Kidney glomerular epithelial cell (primary cell): ENCODE measurements around the gene RAB31.
"Not testable (repeated sequence)": the region's sequence is repeated elsewhere in the genome, so short reads cannot be mapped to it uniquely, and the experiment has no call there.

ENCODE experiments used
- DNase-seq: peaks from one replicate; lab custom pipeline; 2025; lab: John Stamatoyannopoulos, UW

The RAB31 gene

DNA sequence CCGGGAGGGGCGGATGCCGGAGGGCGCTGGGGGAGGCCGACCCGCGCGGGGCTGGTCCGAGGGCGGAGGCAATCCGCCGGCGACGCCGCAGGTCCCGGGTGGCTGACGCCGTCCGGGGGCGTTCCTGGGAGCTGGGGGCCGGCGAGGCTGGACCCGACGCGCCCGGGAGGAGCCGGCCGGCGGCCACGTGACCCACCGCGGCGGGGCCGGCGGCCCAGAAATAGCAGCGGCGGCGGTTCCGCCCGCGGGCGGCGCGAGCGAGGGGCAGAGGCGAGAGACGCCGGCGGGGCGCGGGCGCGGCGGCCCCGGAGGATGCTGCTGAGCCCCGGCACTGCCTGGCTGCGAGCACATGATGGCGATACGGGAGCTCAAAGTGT is at the start of gene RAB31:
Gene RAB31 (plus strand): TSS at position 245 of the 377 bp plus-strand sequence. CDS start 105 bp downstream, at position 350.
- DNase-seq, result peak; percentile 40

GRCh38 chr18:9659499-9660375 is 48.4 kb upstream of the RAB31 start:
- no peak for DNase-seq

DNA sequence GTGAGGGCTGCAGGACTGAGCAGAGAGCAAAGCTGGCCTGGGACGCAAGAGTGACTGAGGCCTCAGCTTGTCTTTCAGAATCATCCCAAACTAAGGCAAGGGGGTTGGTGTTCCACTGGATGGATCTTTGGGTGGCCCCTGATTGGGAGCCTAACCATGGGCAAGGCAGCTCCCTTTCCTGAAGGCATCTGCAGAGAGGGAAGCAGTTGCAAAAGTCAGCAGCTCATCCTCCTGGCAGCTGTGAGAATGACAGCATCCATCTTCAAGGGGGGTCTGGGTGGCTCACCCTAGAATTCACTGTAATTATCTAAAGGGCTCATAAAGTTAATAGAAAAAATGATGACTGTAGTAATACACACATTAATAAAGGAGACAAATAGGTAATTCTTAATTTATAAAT is 46.5 kb upstream of the RAB31 start:
- DNase-seq, result no peak

GRCh38 chr18:9663377-9663776 is 44.7 kb upstream of the RAB31 start:
- DNase-seq, result no peak

DNA sequence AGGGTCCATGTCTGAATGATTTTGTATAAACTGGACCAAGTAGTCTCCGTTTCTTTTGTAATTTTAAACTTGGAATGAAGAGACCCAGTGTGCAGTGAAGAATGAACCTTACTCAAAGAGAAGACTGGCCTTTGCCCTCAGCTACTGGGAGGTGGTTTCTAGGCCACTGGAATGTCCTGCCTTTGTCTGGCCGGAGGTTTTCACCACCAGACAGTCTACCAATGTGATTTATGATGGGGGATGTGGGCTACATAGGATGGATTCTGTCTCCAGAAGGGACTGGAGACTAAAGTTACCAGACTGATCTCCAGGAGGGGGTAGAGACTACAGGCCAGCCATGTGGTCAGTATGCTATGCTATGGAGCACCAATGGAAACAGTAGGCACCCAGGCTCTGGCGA is 42.8 kb upstream of the RAB31 start:
- peak; percentile 30 for DNase-seq

DNA sequence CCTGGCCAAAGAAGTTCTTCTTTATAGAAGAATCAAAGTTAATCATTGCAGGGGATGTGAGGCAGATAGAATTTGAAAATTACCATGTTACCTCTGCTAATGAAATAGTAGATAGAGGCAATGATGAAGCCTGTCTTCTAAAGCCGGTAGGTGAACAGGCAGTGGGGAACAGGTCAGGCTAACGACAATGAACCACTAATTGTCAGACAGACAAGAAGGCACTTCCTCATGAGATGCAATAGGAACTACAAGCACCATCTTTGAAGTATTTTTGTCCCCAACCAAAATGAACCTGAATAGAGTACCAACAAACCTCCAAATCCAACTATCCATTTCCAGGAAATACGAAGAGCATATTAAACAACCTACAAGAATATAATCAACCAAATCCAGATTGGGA is 41.6 kb upstream of the RAB31 start:
- DNase-seq, result no peak

DNA sequence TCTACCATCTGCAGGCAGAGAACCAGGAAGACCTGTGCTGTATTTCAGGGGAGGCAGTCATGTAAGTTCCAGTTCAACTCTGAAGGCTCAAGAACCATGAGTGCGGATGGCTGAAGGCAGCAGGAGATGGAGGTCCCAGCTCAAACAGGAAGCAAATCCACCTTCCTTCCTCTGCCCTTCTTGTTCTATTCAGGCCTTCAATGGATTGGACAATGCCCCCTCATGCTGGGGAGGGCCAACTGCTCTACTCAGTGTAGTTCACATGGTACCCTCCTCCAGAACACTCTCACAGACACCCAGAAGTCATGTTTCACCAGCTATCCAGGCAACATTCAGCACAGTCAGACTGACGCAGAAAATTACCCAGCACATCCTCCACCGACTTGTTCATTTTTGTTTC is 39.1 kb upstream of the RAB31 start:
- DNase-seq, result no peak

DNA sequence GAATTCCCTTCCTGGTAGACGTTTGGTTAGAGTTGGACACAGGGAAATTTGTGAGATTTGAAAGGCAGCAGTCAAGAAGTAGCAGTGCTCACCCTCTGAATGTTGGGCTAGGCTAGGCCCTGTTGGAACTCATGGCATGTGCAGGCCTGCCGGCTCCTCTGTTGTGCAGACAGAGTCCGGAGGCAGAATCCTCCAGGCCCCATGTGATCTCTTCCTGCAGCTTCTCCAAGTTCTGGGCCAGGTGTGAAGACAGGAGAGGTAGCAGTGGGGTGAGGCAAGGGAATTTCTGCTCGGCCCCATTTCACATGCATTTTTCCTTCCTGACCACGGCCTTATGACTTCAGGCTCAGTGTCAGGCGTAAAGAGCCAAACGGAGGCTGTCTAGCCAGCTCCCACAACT is 36.9 kb upstream of the RAB31 start:
- no peak for DNase-seq

DNA sequence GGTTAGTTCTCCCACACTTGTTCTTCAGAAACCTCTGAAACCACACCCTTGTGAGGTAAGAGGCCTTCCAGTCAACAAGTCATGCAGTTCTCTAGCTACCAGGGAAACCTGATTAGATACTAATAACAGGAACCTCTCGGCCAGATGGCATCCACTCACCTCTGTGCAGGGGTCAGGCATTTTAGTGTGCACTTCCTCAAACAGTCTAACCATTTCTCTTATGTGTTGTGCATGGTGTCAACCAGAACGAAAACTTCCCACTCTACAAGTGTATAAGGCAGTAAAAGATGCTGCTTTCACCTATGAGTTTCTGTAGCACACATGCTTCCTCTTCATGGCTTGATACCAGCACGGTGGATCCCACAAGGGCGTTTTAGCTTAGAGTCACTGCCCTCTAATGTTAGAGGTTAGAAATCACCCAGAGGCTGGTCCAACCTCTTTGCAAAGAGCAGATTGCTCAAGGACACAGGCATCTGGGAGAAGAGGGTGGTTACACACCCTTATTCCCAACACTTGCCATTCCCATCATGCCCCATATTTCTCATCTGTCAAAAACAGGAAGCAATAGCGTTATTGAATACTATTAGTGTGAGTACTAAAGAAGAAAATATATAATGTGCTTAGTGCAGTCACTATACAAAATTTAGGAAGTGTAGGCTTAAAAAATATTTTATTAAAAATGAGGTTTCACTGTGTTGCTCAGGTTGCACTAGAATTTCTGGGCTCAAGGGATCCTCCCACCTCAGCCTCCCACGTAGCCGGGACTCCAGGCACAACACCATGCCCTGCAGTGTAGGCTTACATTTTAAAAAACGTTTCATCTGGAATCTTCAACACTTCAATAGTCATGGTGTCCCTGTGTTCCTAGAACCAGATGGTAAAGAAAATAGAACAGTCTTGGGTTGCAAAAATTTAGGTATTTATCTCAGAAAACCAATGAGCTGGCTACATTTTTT is 34.5 kb upstream of the RAB31 start:
- peak; percentile 96 for DNase-seq

DNA sequence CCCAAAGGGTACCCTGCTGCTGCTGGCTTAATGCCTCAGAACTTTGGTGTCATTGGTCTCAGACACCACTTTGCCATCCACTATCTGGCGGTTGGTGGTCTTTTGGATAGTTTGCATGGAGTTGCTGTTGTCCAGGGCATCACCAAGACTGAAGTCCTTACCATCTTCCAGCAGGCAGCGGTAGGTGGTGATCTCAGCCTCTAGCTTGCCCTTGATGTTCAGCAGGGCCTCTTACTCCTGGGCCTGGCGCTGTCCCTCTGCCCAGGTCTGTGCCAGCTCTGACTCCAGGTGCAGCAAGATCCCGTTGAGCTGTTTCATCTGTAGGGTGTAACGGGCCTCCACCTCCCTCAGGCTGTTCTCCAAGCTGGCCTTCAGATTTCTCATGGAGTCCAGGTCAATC is 29.9 kb upstream of the RAB31 start:
- DNase-seq, result not testable (repeated sequence)

GRCh38 chr18:9679125-9679524 is 29.0 kb upstream of the RAB31 start:
- no peak for DNase-seq

GRCh38 chr18:9681217-9681616 is 26.9 kb upstream of the RAB31 start:
- DNase-seq, result no peak

DNA sequence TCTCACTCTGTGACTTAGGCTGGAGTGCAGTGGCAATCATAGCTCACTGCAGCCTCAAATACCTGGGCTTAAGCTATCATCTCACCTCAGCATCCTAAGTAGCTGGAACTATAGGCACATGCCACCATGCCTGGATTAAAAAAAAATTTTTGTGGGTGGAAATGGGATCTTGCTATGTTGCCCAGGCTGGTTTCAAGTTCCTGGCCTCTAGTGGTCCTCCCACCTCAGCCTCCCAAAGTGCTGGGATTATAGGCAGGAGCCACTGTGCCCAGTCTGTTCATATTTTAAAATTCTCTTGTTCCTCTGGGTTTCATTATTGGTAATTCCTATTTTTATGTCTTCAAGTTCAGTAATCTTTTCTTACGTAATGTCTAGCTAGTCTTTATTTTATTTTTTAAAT is 25.5 kb upstream of the RAB31 start:
- DNase-seq, result no peak

GRCh38 chr18:9683418-9684396 is 24.4 kb upstream of the RAB31 start:
- DNase-seq, result peak; percentile 38

DNA sequence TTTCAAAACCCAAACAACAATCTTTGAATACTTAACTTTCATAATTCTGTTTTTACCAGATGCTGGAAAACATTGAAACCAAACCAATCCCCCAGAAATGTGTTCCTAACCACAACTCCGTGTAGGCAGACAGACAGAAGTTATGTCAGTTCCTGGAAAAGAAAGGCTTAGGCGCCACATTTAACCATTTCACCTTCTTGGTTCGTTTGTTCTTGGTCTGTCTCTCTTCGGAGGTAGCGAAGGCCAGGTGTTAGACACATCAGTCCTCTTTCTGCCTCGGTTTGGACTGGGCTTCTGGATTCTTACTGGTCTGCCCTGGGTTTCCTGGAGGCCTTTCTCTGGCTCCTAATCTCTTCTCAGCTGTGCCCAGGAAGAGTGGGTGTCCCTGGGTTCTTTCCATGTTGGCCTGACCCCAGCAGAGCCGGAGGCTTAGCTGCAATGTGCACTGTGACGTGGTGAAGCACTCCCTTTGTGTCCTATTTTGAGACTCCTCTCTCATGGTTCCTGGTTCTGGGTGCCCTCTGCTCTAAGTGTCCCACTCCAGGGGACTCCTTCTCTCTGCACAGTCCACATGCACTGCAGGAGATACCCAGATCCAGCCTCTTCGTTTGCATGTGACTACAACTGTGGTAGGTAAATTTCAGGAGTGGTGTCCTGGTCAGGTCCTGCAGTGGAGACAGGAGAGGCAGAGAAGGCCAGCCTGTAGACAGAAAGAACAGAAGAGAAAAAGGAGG is 23.1 kb upstream of the RAB31 start:
- DNase-seq, result no peak

DNA sequence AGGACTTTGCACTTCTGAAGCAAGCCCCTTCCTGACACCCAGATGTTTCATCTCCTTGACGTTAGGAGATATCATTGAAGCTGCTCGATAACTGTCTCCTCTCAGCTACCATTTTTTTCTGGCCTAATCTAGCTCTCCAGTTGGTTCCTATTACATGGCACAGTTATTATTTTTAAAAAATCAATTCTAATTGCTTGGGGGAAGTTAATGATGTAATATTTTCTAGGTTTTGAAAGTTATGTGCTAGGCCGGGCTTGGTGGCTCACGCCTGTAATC is 22.5 kb upstream of the RAB31 start:
- DNase-seq, result no peak

GRCh38 chr18:9688036-9688741 is 19.9 kb upstream of the RAB31 start:
- DNase-seq, result no peak

- DNase-seq, result no peak
Measured at GRCh38 chr18:9689253-9689652, 18.8 kb upstream of the RAB31 start.

DNA sequence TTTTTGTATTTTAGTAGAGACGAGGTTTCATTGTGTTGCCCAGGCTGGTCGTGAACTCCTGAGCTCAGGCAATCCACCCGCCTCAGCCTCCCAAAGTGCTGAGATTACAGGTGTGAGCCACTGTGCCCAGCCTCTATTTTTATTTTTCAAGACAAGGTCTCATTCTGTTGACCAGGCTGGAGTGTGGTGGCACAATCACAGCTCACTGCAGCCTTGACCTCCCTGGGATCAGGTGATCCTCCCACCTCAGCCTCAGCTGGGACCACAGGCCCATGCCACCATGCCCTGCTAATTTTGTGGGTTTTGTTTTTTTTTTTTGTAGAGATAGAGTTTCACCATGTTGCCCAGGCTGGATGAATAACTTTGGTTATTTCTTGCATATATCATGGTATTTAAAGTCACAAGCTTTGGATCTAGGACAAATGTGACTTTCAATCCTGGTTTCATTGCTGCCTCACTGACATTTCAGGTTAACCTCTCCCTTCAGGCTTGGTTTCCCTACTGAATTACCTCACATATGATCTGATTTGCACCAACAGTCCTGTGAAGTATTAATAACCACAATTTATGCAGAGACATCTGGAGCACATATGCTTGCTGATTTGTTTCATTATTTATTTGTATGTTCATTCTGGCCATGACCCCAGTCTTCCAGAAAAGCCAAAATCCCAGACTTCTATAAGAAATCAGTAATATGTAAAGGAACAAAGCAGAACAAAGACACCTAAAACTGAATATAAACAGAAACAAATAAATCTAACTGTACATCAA is 17.5 kb upstream of the RAB31 start:
- no peak for DNase-seq

GRCh38 chr18:9691235-9691634 is 16.9 kb upstream of the RAB31 start:
- no peak for DNase-seq
